ENCODE results near the gene MUC2.

MUC2 gene

GRCh38 chr11:1073261-1073724 is 1.4 kb upstream of the MUC2 start:
- no peak for DNase-seq

GRCh38 chr11:1073851-1074243 is 827 bp upstream of the MUC2 start:
- DNase-seq = no peak

GRCh38 chr11:1075341-1075911 is 752 bp downstream of the MUC2 start:
- no peak for DNase-seq

GRCh38 chr11:1076061-1076665 is 1.5 kb downstream of the MUC2 start:
- no peak for DNase-seq

- DNase-seq = no peak
Observed at GRCh38 chr11:1077033-1077416, 2.4 kb downstream of the MUC2 start.

- DNase-seq = no peak
Observed at GRCh38 chr11:1077417-1078119, 2.9 kb downstream of the MUC2 start.

- DNase-seq = no peak
Observed at GRCh38 chr11:1078191-1078601, 3.5 kb downstream of the MUC2 start.

- DNase-seq = no peak
Observed at GRCh38 chr11:1081601-1082311, 7.1 kb downstream of the MUC2 start.

GRCh38 chr11:1082346-1082727 is 7.7 kb downstream of the MUC2 start:
- DNase-seq = no peak

- no peak for DNase-seq
Observed at GRCh38 chr11:1082728-1083620, 8.3 kb downstream of the MUC2 start.

- no peak for DNase-seq
Observed at GRCh38 chr11:1083621-1084551, 9.2 kb downstream of the MUC2 start.

- no peak for DNase-seq
Observed at GRCh38 chr11:1084561-1085439, 10.1 kb downstream of the MUC2 start.

- DNase-seq = no peak
Observed at GRCh38 chr11:1085440-1086170, 10.9 kb downstream of the MUC2 start.

GRCh38 chr11:1086171-1087102 is 11.8 kb downstream of the MUC2 start:
- no peak for DNase-seq

- DNase-seq = no peak
Observed at GRCh38 chr11:1087279-1087960, 12.7 kb downstream of the MUC2 start.

GRCh38 chr11:1087961-1088926 is 13.6 kb downstream of the MUC2 start:
- peak; percentile 22 for DNase-seq

All from activated CD4-positive, alpha-beta T cell treated with anti-CD3 and anti-CD28 coated beads for 48 hours (primary cell).